H9 (cell line): ENCODE results near the gene VEGFD. TPM values are rescaled to one million over a fixed set of nuclear protein-coding genes. Genes with fewer than 3 reads are reported as not detected.

ENCODE experiments used
- DNase-seq: peaks from one replicate; pipeline ENCODE4 v3.0.0-alpha.2; 2017
- H2AFZ ChIP-seq: one replicate; pipeline ENCODE4 v1.6.1; 2013; ENCODE audit warnings: mild to moderate bottlenecking, low read length, control low read depth, moderate library complexity
- H2AK5ac ChIP-seq: 2 replicates; pipeline ENCODE4 v1.6.1; 2013; ENCODE audit warnings: low read length, control low read depth, mixed read lengths; ENCODE audit not compliant: insufficient read length
- H2BK120ac ChIP-seq: one replicate; pipeline ENCODE4 v1.6.1; 2013; ENCODE audit warnings: low read depth, mild to moderate bottlenecking, low read length, control low read depth, inconsistent platforms; ENCODE audit not compliant: poor library complexity, severe bottlenecking
- H2BK12ac ChIP-seq: 2 replicates; pipeline ENCODE4 v1.6.1; 2013; ENCODE audit warnings: low read length, control low read depth, mixed read lengths, low read depth; ENCODE audit not compliant: insufficient read length
- H2BK15ac ChIP-seq: 2 replicates; pipeline ENCODE4 v1.6.1; 2013; ENCODE audit warnings: low read depth, low read length, control low read depth
- H2BK20ac ChIP-seq: one replicate; pipeline ENCODE4 v1.6.1; 2013; ENCODE audit warnings: low read depth, mild to moderate bottlenecking, low read length, control low read depth, inconsistent platforms; ENCODE audit not compliant: poor library complexity, severe bottlenecking
- H2BK5ac ChIP-seq: 2 replicates; pipeline ENCODE4 v1.6.1; 2013; ENCODE audit warnings: low read length, control low read depth, mixed read lengths; ENCODE audit not compliant: insufficient read length
- H3K14ac ChIP-seq: 2 replicates; pipeline ENCODE4 v1.6.1; 2013; ENCODE audit warnings: low read length, control low read depth; ENCODE audit not compliant: insufficient read depth
- H3K18ac ChIP-seq: 2 replicates; pipeline ENCODE4 v1.6.1; 2013; ENCODE audit warnings: low read depth, mild to moderate bottlenecking, mixed read lengths, low read length, control low read depth; ENCODE audit not compliant: insufficient read length
- H3K23ac ChIP-seq: 2 replicates; pipeline ENCODE4 v1.6.1; 2013; ENCODE audit warnings: low read length, control low read depth, mixed read lengths, low read depth; ENCODE audit not compliant: insufficient read length
- H3K23me2 ChIP-seq: 2 replicates; pipeline ENCODE4 v1.6.1; 2013; ENCODE audit warnings: low read depth, mild to moderate bottlenecking, mixed read lengths, low read length, control low read depth; ENCODE audit not compliant: insufficient read length, poor library complexity, severe bottlenecking
- H3K27ac ChIP-seq: 2 replicates; pipeline ENCODE4 v1.5.1; 2013; ENCODE audit warnings: low read length, control low read depth, mixed read lengths, low read depth; ENCODE audit not compliant: insufficient read length
- H3K27me3 ChIP-seq: 2 replicates; pipeline ENCODE4 v1.6.1; 2013; ENCODE audit warnings: low read length, control low read depth, inconsistent platforms; ENCODE audit not compliant: insufficient read depth
- H3K4ac ChIP-seq: 2 replicates; pipeline ENCODE4 v1.6.1; 2013; ENCODE audit warnings: low read depth, mild to moderate bottlenecking, control low read depth, inconsistent platforms, low read length, moderate library complexity
- H3K4me1 ChIP-seq: 2 replicates; pipeline ENCODE4 v1.6.1; 2013; ENCODE audit warnings: low read length, control low read depth, inconsistent platforms; ENCODE audit not compliant: insufficient read depth
- H3K4me2 ChIP-seq: 2 replicates; pipeline ENCODE4 v1.6.1; 2013; ENCODE audit warnings: low read length, control low read depth, mixed read lengths; ENCODE audit not compliant: insufficient read length, insufficient read depth
- H3K56ac ChIP-seq: 2 replicates; pipeline ENCODE4 v1.6.1; 2013; ENCODE audit warnings: low read depth, mild to moderate bottlenecking, mixed read lengths, low read length, control low read depth; ENCODE audit not compliant: insufficient read length
- H3K79me1 ChIP-seq: 2 replicates; pipeline ENCODE4 v1.6.1; 2013; ENCODE audit warnings: low read depth, mild to moderate bottlenecking, moderate library complexity, low read length, control low read depth, inconsistent platforms; ENCODE audit not compliant: insufficient read depth, poor library complexity, severe bottlenecking
- H3K79me2 ChIP-seq: 2 replicates; pipeline ENCODE4 v1.6.1; 2013; ENCODE audit warnings: low read length, control low read depth, inconsistent platforms; ENCODE audit not compliant: insufficient read depth
- H3K9ac ChIP-seq: 2 replicates; pipeline ENCODE4 v1.6.1; 2013; ENCODE audit warnings: low read length, control low read depth, mixed read lengths; ENCODE audit not compliant: insufficient read length; ENCODE audit errors: extremely low read depth
- H3K9me3 ChIP-seq: one replicate; pipeline ENCODE4 v1.6.1; 2013; ENCODE audit warnings: low read depth, low read length, inconsistent platforms; ENCODE audit not compliant: control insufficient read depth
- H3T11ph ChIP-seq: one replicate; pipeline ENCODE4 v1.6.1; 2013; ENCODE audit warnings: mild to moderate bottlenecking, low read length, control low read depth, inconsistent platforms
- H4K20me1 ChIP-seq: one replicate; pipeline ENCODE4 v1.6.1; 2013; ENCODE audit not compliant: control insufficient read depth, insufficient read length, insufficient read depth
- H4K5ac ChIP-seq: 2 replicates; pipeline ENCODE4 v1.6.1; 2013; ENCODE audit warnings: low read depth, mild to moderate bottlenecking, mixed read lengths, low read length, control low read depth; ENCODE audit not compliant: insufficient read length
- H4K8ac ChIP-seq: replicated peaks from 2 replicates; pipeline ENCODE4 v1.6.1; 2013; ENCODE audit warnings: low read length, control low read depth, mixed read lengths, low read depth; ENCODE audit not compliant: insufficient read length
- H4K91ac ChIP-seq: 2 replicates; pipeline ENCODE4 v1.6.1; 2013; ENCODE audit warnings: low read depth, mild to moderate bottlenecking, moderate library complexity, mixed read lengths, low read length, control low read depth; ENCODE audit not compliant: insufficient read length
- H3K27ac Mint-ChIP-seq, 3 experiments: 2 replicates in 2 of 3; 3 replicates in 1 of 3; pipeline ENCODE4 v1.8.0; 2020 to 2021; ENCODE audit warnings: mixed read lengths in 3 of 3, mild to moderate bottlenecking in 1 of 3, moderate library complexity in 1 of 3
- H3K27me3 Mint-ChIP-seq: 2 replicates; pipeline ENCODE4 v1.8.0; 2021; ENCODE audit warnings: low read depth, mild to moderate bottlenecking, moderate library complexity, mixed read lengths
- H3K36me3 Mint-ChIP-seq, 3 experiments: 2 replicates in 2 of 3; 3 replicates in 1 of 3; pipeline ENCODE4 v1.8.0; 2020 to 2021; ENCODE audit warnings: low read depth in 3 of 3, mixed read lengths in 3 of 3; ENCODE audit not compliant: insufficient read depth in 1 of 3
- H3K4me1 Mint-ChIP-seq, 2 experiments: 2 replicates each; pipeline ENCODE4 v1.8.0; 2020; ENCODE audit warnings: mixed read lengths in 2 of 2
- H3K4me3 Mint-ChIP-seq, 2 experiments: 2 replicates in 1 of 2; 3 replicates in 1 of 2; pipeline ENCODE4 v1.8.0; 2020 to 2021; ENCODE audit warnings: mild to moderate bottlenecking in 2 of 2, mixed read lengths in 2 of 2, moderate library complexity in 1 of 2
- H3K9me3 Mint-ChIP-seq, 2 experiments: 2 replicates in 1 of 2; 3 replicates in 1 of 2; pipeline ENCODE4 v1.8.0; 2020; ENCODE audit warnings: mild to moderate bottlenecking in 2 of 2, mixed read lengths in 2 of 2, moderate library complexity in 1 of 2
- WGBS: extraction: QIAGEN DNeasy Blood & Tissue Kit; methylation state at CpG from one replicate; pipeline ENCODE4 v1.1.7; 2013; ENCODE audit warnings: missing lambda C conversion rate, low lambda C conversion rate, mixed read lengths; ENCODE audit not compliant: insufficient read length; ENCODE audit errors: extremely low coverage; 5-methylcytosine and 5-hydroxymethylcytosine counted together
- total RNA-seq: library from RNA; stranded (reverse); gene quantifications from 2 replicates; pipeline ENCODE4 v1.2.1, GENCODE V29; 2021
- TF ChIP-seq, protein P1 (sequence below): fragments of 200-600 bp; sonication (generic); conservative IDR thresholded peaks from 3 replicates; pipeline ENCODE4 v1.8.0; 2021; ENCODE audit warnings: antibody characterized with exemption, mild to moderate bottlenecking

Gene VEGFD
- total RNA-seq, 1 experiment from 2014 or later, result 0.11 TPM

DNA sequence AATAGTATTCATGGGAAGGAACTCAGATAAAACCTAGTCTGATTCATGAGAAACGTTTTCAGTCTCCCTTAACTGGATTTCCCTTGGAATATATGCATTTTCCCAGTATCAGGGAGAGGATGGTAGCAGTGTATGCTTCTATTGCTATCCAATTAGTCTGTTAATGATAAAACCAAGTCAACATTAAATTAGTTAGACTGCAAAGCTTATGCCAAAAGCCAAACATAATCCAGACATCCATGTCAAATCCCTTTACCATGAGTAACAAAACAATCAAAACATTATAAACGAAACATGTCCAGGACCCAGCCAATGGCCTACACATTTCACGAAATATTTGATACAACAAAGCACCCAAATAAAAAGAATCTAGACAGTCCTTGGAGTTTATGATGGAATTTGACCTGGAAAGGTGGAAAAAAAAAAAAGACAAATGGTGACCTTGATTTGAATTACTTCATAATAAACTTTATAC, 34.5 kb upstream of the VEGFD start:
- H3K27ac Mint-ChIP-seq, result no peak overlapping the region
- no peak overlapping the region for H3K27ac ChIP-seq
- H3K23me2 ChIP-seq, result no peaks in the 10 kb centered on the region
- H4K5ac ChIP-seq, result no peak overlapping the region
- no peaks in the 10 kb centered on the region for H3K79me1 ChIP-seq
- H2BK20ac ChIP-seq, result no peak overlapping the region
- H3K9me3 Mint-ChIP-seq, result peaks cover 8 to 9% of the 10 kb centered on the region in 2 experiments
- H3K27me3 Mint-ChIP-seq, result no peaks in the 10 kb centered on the region
- H3K18ac ChIP-seq, result no peak overlapping the region
- no peak overlapping the region for H3K4ac ChIP-seq
- H3K56ac ChIP-seq, result no peak overlapping the region
- no peaks in the 10 kb centered on the region for H3K79me2 ChIP-seq
- H2AK5ac ChIP-seq, result no peak overlapping the region
- no peak overlapping the region for H2BK12ac ChIP-seq
- H3K4me3 Mint-ChIP-seq, result no peak overlapping the region
- peaks cover 7% of the 10 kb centered on the region for H3K9me3 ChIP-seq
- H3K36me3 Mint-ChIP-seq, result peaks cover 12 to 27% (median 17%) of the 10 kb centered on the region in 3 experiments
- DNase-seq, result no peak
- H4K8ac ChIP-seq, result no peak overlapping the region
- no peak overlapping the region for H3K9ac ChIP-seq
- no peak overlapping the region for H3K14ac ChIP-seq
- no peak overlapping the region for H4K91ac ChIP-seq
- no peaks in the 10 kb centered on the region for H3K27me3 ChIP-seq
- no peaks in the 10 kb centered on the region for H3K4me1 ChIP-seq
- no peak overlapping the region for H3T11ph ChIP-seq
- TF ChIP-seq, protein P1, sequence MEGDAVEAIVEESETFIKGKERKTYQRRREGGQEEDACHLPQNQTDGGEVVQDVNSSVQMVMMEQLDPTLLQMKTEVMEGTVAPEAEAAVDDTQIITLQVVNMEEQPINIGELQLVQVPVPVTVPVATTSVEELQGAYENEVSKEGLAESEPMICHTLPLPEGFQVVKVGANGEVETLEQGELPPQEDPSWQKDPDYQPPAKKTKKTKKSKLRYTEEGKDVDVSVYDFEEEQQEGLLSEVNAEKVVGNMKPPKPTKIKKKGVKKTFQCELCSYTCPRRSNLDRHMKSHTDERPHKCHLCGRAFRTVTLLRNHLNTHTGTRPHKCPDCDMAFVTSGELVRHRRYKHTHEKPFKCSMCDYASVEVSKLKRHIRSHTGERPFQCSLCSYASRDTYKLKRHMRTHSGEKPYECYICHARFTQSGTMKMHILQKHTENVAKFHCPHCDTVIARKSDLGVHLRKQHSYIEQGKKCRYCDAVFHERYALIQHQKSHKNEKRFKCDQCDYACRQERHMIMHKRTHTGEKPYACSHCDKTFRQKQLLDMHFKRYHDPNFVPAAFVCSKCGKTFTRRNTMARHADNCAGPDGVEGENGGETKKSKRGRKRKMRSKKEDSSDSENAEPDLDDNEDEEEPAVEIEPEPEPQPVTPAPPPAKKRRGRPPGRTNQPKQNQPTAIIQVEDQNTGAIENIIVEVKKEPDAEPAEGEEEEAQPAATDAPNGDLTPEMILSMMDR, result no peak
- no peak overlapping the region for H2BK5ac ChIP-seq
- no peak overlapping the region for H3K4me2 ChIP-seq
- H2BK15ac ChIP-seq, result no peak overlapping the region
- no peak overlapping the region for H2BK120ac ChIP-seq
- no peak overlapping the region for H2AFZ ChIP-seq
- no peak overlapping the region for H3K23ac ChIP-seq
- H3K4me1 Mint-ChIP-seq, result peaks cover 4% of the 10 kb centered on the region in 2 experiments; a peak in 2 of 4 replicates
- no CpG with 5 or more reads among the region's 3 CpGs for WGBS
- no peaks in the 10 kb centered on the region for H4K20me1 ChIP-seq
